Dermis microvascular lymphatic vessel endothelial cell (primary cell): Measurements from ENCODE around the gene DUSP16. TPM values are rescaled to one million over a fixed set of nuclear protein-coding genes. Genes with fewer than 3 reads are reported as not detected.
A peak's percentile ranks its signal among the peaks of the same experiment; 100 is the strongest.
"Not testable (repeated sequence)": the region's sequence is repeated elsewhere in the genome, so short reads cannot be mapped to it uniquely, and the experiment has no call there.

Experiments
- DNase-seq, 2 donors: peaks; one replicate each; pipeline versions ENCODE4 v3.0.0 to v3.0.0-alpha.2; 2010; ENCODE audit warnings: low read depth in 2 of 2
- total RNA-seq: library from RNA; depleted of rRNA; stranded (reverse); fragments of >200 nt; gene quantifications from 2 replicates; pipeline ENCODE4 v1.2.1, GENCODE V29; 2014

Gene DUSP16
- total RNA-seq, 1 donor from 2014 or later = 6.2 TPM

GRCh38 chr12:12498210-12498609 lies 64.5 kb downstream of the DUSP16 start:
- DNase-seq = no peak

DNA sequence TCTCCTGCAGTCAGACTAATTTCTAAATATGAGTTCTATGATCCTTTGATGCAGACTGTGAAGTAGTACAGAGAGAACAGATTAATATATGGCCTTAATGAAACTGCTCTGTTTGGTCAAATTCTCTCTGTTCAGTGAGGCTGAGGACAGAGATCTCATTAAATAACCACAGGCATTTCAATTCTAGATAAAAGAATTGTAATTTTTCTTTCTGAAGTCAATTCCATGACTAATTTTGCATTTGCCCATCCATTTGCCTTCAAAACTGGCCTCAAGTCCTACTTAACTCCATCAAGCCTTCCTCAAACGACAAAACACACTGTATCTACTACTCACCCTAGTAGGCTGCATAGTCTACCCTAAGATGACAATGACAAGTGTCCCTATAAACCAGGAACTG lies 67.1 kb downstream of the DUSP16 start:
- no peak for DNase-seq

DNA sequence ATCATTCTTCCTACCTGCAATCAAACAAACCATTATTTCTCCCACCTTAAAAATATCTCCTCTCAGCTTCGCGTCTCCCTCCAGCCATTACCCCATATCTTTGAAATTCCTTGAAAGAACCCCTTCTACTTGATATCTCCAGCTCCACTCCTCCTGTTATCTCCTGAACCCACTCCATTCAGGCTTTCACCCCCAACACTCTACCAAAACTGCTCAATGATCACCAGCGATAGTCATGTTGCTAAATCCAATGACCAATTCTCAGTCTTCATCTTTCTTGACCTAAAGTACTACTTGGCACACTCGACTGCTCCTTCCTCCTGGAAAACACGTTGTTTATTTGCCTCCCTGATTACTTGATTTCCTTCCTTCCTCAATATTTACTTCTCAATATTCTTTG lies 70.1 kb downstream of the DUSP16 start:
- no peak for DNase-seq

GRCh38 chr12:12491606-12492005 lies 71.1 kb downstream of the DUSP16 start:
- no peak for DNase-seq

- no peak for DNase-seq
Measured at GRCh38 chr12:12488823-12489550, 73.7 kb downstream of the DUSP16 start.

DNA sequence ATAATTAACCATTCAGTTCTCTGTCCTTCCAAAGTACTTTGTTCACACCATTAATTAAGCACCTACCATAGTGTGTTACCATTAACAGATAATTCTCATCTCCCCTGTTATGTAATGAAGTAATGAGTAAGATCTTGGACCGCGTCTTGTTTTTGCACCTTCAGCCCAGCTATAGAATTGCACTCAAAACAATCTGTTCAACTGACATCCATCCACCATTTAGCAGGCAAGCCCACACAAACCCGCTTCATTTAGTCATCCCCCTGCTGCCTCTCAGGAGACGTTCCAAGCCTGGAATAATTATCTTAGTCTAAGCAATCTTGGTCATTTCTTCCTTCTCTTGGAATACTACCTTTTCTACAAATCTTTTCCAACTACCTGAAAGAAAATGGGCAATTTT lies 74.4 kb downstream of the DUSP16 start:
- DNase-seq = no peak

GRCh38 chr12:12487490-12487889 lies 75.2 kb downstream of the DUSP16 start:
- DNase-seq = no peak

DNA sequence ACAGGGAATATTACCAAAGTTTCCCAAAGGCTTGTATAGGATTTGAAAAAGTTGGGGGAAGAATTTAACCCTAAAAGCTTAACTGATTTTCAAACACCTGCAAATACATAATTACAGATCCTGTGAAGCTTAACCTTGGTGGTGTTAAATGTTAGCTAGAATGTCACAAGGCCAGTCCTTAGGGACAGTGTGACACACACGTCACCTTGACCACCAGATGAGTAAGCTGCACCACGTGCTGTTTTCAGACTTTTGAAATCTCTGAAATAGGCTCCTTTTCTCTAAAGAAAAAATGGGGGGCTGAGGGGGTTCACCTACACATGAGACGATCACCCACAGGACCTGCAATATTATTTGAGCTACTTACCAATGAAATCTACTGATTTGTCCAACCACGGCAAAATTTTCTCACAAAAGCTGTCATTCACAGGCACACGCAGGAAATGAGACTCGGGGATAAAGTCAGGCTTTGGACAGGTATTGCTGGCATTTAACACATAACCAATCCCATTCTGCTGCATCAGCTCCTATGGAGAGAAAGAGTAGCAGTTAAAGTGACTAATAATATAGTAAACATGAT lies 75.9 kb downstream of the DUSP16 start:
- no peak for DNase-seq

DNA sequence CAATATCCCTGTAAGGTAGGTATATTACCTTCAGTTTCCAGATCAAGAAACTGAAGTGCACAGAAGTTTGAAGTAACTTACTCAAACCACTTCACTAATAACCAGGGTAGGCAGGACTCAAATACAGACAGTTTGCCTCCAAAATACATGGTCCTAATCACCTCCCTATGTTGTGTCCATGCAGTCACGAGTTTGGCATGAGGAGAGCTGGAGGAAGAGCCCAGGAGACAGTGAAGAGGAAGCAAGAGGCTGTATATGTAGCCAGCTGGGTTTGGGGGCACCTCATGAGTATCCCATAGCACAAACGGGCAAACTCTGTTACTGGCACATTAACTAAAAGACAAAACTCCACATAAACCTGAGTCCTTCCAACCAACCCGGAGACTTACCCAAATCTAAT lies 79.2 kb downstream of the DUSP16 start:
- DNase-seq = no peak

- DNase-seq = no peak
Measured at GRCh38 chr12:12482959-12483358, 79.7 kb downstream of the DUSP16 start.

DNA sequence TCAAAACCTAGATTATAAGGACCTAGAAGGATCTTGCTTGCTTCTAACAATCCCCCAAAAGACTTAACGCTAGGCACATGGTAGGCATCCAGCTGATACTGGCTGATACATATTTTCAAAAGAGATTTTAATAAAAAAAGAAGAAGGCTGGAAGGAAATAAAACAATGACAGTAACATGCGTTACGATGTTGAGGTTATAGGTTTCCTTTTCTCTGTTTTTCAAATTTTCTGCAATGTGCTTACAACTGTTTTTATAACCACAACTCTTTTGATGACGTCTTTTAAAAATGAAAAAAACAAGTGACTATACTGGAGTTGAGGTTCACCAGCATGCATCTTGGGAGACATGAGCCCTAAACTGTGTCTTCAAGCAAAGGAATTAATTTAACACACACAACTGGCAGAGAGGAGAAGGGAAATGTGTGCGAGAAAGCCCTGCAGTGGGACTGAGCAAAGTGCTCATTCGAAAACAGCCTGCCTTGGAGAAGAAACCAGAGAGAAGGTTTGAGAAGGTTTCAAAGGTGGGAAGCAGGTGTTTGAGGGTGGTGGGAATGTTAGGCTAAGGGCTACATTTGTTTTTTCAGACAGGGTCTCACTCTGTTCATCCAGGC lies 80.4 kb downstream of the DUSP16 start:
- no peak for DNase-seq

- peak in 1 of 2 donors; percentile 51 for DNase-seq
Measured at GRCh38 chr12:12481631-12482030, 81.0 kb downstream of the DUSP16 start.

- DNase-seq = no peak
Measured at GRCh38 chr12:12480074-12480473, 82.6 kb downstream of the DUSP16 start.

- no peak for DNase-seq
Measured at GRCh38 chr12:12477532-12477890, 85.2 kb downstream of the DUSP16 start.

DNA sequence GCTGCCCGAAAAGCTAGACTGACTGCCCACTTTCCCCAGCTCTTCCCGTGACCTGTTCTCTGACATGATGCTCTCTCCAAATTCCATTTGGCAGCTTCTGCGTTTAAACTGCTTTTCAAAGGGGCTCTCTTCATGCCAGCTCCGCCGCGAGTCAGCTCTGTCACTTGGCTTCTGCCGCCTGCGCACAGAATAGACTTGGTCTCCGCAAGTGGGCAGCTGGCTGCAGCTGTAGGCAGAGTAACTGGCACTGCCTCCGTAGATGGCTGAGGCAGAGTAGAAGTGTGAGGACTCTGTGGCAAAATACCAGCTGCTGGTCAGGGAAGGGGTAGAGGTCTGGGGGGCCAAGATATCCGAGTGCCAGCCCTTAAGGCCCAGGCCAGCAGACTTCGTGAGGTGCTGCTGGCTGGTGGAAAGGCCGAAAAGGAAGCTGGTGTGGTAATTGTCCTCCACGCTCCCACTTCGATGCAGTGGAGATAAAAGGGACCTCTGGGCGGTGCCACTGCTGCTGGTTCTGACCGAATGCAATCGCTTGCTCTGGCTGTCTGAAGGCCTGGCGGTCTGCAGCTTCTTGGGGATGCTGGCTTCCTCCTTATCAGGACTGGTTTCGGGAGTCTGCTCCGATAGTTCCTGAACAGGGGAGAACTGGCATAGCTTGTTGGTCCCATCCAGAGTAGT lies 85.7 kb downstream of the DUSP16 start:
- DNase-seq = no peak

GRCh38 chr12:12474931-12475795 lies 87.5 kb downstream of the DUSP16 start:
- DNase-seq = peak; percentile 71 to 86

GRCh38 chr12:12474471-12474928 lies 88.2 kb downstream of the DUSP16 start:
- DNase-seq = no peak

- DNase-seq = no peak
Measured at GRCh38 chr12:12473223-12473622, 89.4 kb downstream of the DUSP16 start.

- not testable (repeated sequence) for DNase-seq
Measured at GRCh38 chr12:12471982-12472961, 90.4 kb downstream of the DUSP16 start.

DNA sequence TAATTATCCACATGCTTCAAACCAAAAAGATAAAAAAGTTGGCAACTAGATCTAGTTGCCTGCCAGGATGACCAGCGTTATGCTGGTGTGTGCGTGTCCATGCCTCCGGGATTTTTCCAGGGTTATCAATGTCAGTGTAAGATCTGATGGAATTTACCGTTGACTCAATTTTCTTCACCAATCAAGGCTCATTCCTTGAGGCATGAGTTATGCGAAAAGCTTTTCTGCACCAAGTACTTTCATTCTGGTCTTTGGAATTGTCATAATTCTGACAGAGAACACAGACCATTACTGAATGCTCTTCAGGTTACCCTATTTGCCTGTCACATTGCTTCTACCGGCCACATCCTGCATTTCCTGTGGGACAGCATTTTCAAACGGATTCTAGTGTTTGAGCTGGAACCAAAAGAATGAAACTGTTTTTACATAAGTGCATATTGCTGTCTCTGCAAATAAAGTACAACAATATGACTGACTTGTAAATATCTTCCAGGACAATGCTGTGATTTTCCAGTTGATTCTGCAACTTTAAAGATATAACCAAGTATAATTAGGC lies 91.8 kb downstream of the DUSP16 start:
- peak in 1 of 2 donors; percentile 22 for DNase-seq
